Right ventricle myocardium superior (tissue), 1 donor: ENCODE data around the gene PEPD. TPM values are rescaled to one million over a fixed set of nuclear protein-coding genes. Genes with fewer than 3 reads are reported as not detected.

ENCODE experiments used
- ATAC-seq: fragments of 200-7000 bp; cut with Tn5 transposase; one replicate; pipeline ENCODE4 v1.9.1; 2020; ENCODE audit warnings: mild to moderate bottlenecking; ENCODE audit not compliant: poor library complexity
- DNase-seq: peaks from one replicate; pipeline ENCODE4 v3.0.0-alpha.2; 2020
- intact Hi-C: fragments of 100-400 bp; cut with DNase I; formaldehyde crosslinking; loops from one replicate; pipeline ENCODE4 v1.11.2; 2022
- total RNA-seq: library from RNA; stranded (reverse); fragmentation: NEBNext Ultra II Directional; extraction: Animal tissue kit (Norgen Biotek cat#: 25700); gene quantifications from one replicate; pipeline ENCODE4 v1.2.1, GENCODE V29; 2021
- donor health status: DM: no; HTN: yes; CAD: no; lungs with severe emphysema.

PEPD gene
- total RNA-seq, 1 donor from 2014 or later = 29.6 TPM

- no peak for DNase-seq
- intact Hi-C loops = no loop called here
- ATAC-seq = no peak
Observed at GRCh38 chr19:33420821-33421220, 100.8 kb downstream of the PEPD start.

GRCh38 chr19:33419788-33420130 lies 101.8 kb downstream of the PEPD start:
- no peak for ATAC-seq
- DNase-seq = peak; percentile 17
- intact Hi-C loops = loop anchor here (5.0 kb wide), 1 partner anchor 343 kb away; no protein-coding TSS in a partner anchor

- DNase-seq = peak; percentile 31
- ATAC-seq = no peak
- intact Hi-C loops = loop anchor here (5.0 kb wide), 1 partner anchor 343 kb away; no protein-coding TSS in a partner anchor
Observed at GRCh38 chr19:33418871-33419787, 102.5 kb downstream of the PEPD start.

- ATAC-seq = no peak
- intact Hi-C loops = loop anchor here (5.0 kb wide), 1 partner anchor 344 kb away; no protein-coding TSS in a partner anchor
- DNase-seq = peak; percentile 10
Observed at GRCh38 chr19:33418461-33418860, 103.1 kb downstream of the PEPD start.

- no peak for DNase-seq
- intact Hi-C loops = loop anchor here (5.0 kb wide), 1 partner anchor 345 kb away; no protein-coding TSS in a partner anchor
- ATAC-seq = no peak
Observed at GRCh38 chr19:33417751-33418150, 103.8 kb downstream of the PEPD start.

- DNase-seq (peak; percentile 72), ATAC-seq (peak; percentile 60)
- intact Hi-C loops = loop anchor here (5.0 kb wide), 1 partner anchor 346 kb away; no protein-coding TSS in a partner anchor
Observed at GRCh38 chr19:33416307-33417215, 105.0 kb downstream of the PEPD start.

- intact Hi-C loops = loop anchor here (5.0 kb wide), 1 partner anchor 347 kb away; no protein-coding TSS in a partner anchor
- ATAC-seq (no peak), DNase-seq (peak; percentile 23)
Observed at GRCh38 chr19:33414667-33415605, 106.7 kb downstream of the PEPD start.

GRCh38 chr19:33413868-33414666 lies 107.5 kb downstream of the PEPD start:
- intact Hi-C loops = no loop called here
- DNase-seq (peak; percentile 25), ATAC-seq (no peak)

GRCh38 chr19:33413426-33413725 lies 108.2 kb downstream of the PEPD start:
- peak; percentile 24 for DNase-seq
- no peak for ATAC-seq
- intact Hi-C loops = no loop called here

- peak; percentile 21 for DNase-seq
- intact Hi-C loops = no loop called here
- no peak for ATAC-seq
Observed at GRCh38 chr19:33412601-33413425, 108.8 kb downstream of the PEPD start.

- peak; percentile 33 for DNase-seq
- intact Hi-C loops = no loop called here
- no peak for ATAC-seq
Observed at GRCh38 chr19:33411621-33412180, 109.9 kb downstream of the PEPD start.

- intact Hi-C loops = no loop called here
- ATAC-seq (no peak), DNase-seq (peak; percentile 20)
Observed at GRCh38 chr19:33410915-33411401, 110.6 kb downstream of the PEPD start.

- DNase-seq (peak; percentile 41), ATAC-seq (no peak)
- intact Hi-C loops = no loop called here
Observed at GRCh38 chr19:33409906-33410685, 111.5 kb downstream of the PEPD start.

- ATAC-seq (no peak), DNase-seq (peak; percentile 24)
- intact Hi-C loops = no loop called here
Observed at GRCh38 chr19:33408538-33409434, 112.8 kb downstream of the PEPD start.

GRCh38 chr19:33408116-33408515 lies 113.5 kb downstream of the PEPD start:
- ATAC-seq (no peak), DNase-seq (peak; percentile 36)
- intact Hi-C loops = no loop called here
